ENCODE results near the gene COA1.
"Not testable (repeated sequence)": the region's sequence is repeated elsewhere in the genome, so short reads cannot be mapped to it uniquely, and the experiment has no call there.

COA1 gene

GRCh38 chr7:43729214-43729923 lies at the start of gene COA1:
Gene COA1, minus strand, starts transcription at chr7:43729523. Its CDS starts 80,909 bp downstream, at chr7:43648614.
- peak within 1 kb of the TSS; percentile 67 for H3K4me3 ChIP-seq (ENCODE audit: low read depth, low read length)
- TF ChIP-seq CTCF (IDR thresholded peaks at IDR 0.05; ENCODE audit: borderline replicate concordance, insufficient read depth, low read depth, low read length): 0 out of 2 replicates have a peak, but pooled peaks have one; percentile 19

GRCh38 chr7:43778293-43779044 lies 49.1 kb upstream of the COA1 start:
- H3K4me3 ChIP-seq (ENCODE audit: low read depth, low read length): not testable (repeated sequence)

GRCh38 chr7:43775255-43775654 lies 45.9 kb upstream of the COA1 start:
- H3K4me3 ChIP-seq (ENCODE audit: low read depth, low read length): not testable (repeated sequence)

GRCh38 chr7:43773268-43773667 lies 43.9 kb upstream of the COA1 start:
- not testable (repeated sequence) for H3K4me3 ChIP-seq (ENCODE audit: low read depth, low read length)

- no peak overlapping the region for H3K4me3 ChIP-seq (ENCODE audit: low read depth, low read length)
- TF ChIP-seq CTCF (IDR thresholded peaks at IDR 0.05; ENCODE audit: borderline replicate concordance, insufficient read depth, low read depth, low read length): no peak
These were observed 42.2 kb upstream of the COA1 start for GRCh38 chr7:43771573-43771972.

- H3K4me3 ChIP-seq (ENCODE audit: low read depth, low read length): no peak overlapping the region
- TF ChIP-seq CTCF (IDR thresholded peaks at IDR 0.05; ENCODE audit: borderline replicate concordance, insufficient read depth, low read depth, low read length): no peak
These were observed 41.8 kb upstream of the COA1 start for GRCh38 chr7:43771128-43771527.

GRCh38 chr7:43769791-43770465 lies 40.6 kb upstream of the COA1 start:
- no peak for TF ChIP-seq CTCF (IDR thresholded peaks at IDR 0.05; ENCODE audit: borderline replicate concordance, insufficient read depth, low read depth, low read length)
- H3K4me3 ChIP-seq (ENCODE audit: low read depth, low read length): no peak overlapping the region

GRCh38 chr7:43769281-43769680 lies 40.0 kb upstream of the COA1 start:
- TF ChIP-seq CTCF (IDR thresholded peaks at IDR 0.05; ENCODE audit: borderline replicate concordance, insufficient read depth, low read depth, low read length): no peak

More at GRCh38 chr7:43769281-43769680, 40.0 kb upstream of the COA1 start:
- H3K4me3 ChIP-seq (ENCODE audit: low read depth, low read length): no peak overlapping the region
